ENCODE data around the gene PRPF4.

DNA sequence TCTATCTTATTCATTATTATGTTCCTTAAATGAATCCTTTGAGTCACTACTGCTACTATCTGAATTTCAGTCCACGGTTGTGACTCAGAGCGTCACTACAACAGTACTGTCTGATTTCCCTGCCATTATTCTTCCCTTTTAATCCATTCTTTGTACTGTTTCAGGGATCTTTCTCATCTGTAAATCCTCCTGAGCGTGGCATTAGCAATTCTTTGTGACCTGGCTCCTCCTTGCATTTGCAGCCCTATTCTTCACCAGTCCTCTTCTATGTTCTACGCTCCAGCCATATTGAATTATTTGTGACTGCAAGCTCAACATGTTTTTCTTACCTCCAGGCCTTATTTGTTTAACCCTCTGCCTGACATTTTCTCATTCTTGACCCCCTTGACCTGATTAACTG lies 5.9 kb downstream of the PRPF4 start:
- TF ChIP-seq POLR2A (IDR thresholded peaks at IDR 0.05; ENCODE audit: low read length) (no peak), ZC3H11A (IDR thresholded peaks at IDR 0.05) (no peak), RFX5 (IDR thresholded peaks at IDR 0.05) (no peak), EP300 (IDR thresholded peaks at IDR 0.05) (no peak), BHLHE40 (IDR thresholded peaks at IDR 0.05; ENCODE audit: low read depth, low read length) (no peak), NR3C1 (IDR thresholded peaks at IDR 0.05) (no peak), HOXA7 (CRISPR knock-in tag; IDR thresholded peaks at IDR 0.05) (no peak), RNF2 (IDR thresholded peaks at IDR 0.05; ENCODE audit: borderline replicate concordance, low read depth) (no peak)
- TF ChIP-seq, protein P1, sequence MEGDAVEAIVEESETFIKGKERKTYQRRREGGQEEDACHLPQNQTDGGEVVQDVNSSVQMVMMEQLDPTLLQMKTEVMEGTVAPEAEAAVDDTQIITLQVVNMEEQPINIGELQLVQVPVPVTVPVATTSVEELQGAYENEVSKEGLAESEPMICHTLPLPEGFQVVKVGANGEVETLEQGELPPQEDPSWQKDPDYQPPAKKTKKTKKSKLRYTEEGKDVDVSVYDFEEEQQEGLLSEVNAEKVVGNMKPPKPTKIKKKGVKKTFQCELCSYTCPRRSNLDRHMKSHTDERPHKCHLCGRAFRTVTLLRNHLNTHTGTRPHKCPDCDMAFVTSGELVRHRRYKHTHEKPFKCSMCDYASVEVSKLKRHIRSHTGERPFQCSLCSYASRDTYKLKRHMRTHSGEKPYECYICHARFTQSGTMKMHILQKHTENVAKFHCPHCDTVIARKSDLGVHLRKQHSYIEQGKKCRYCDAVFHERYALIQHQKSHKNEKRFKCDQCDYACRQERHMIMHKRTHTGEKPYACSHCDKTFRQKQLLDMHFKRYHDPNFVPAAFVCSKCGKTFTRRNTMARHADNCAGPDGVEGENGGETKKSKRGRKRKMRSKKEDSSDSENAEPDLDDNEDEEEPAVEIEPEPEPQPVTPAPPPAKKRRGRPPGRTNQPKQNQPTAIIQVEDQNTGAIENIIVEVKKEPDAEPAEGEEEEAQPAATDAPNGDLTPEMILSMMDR (IDR thresholded peaks at IDR 0.05): no peak
- TF ChIP-seq, protein P2, sequence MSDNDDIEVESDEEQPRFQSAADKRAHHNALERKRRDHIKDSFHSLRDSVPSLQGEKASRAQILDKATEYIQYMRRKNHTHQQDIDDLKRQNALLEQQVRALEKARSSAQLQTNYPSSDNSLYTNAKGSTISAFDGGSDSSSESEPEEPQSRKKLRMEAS (IDR thresholded peaks at IDR 0.05): no peak
- TF ChIP-seq, protein P3, sequence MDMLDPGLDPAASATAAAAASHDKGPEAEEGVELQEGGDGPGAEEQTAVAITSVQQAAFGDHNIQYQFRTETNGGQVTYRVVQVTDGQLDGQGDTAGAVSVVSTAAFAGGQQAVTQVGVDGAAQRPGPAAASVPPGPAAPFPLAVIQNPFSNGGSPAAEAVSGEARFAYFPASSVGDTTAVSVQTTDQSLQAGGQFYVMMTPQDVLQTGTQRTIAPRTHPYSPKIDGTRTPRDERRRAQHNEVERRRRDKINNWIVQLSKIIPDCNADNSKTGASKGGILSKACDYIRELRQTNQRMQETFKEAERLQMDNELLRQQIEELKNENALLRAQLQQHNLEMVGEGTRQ (IDR thresholded peaks at IDR 0.05): no peak
- TF ChIP-seq, protein P4, sequence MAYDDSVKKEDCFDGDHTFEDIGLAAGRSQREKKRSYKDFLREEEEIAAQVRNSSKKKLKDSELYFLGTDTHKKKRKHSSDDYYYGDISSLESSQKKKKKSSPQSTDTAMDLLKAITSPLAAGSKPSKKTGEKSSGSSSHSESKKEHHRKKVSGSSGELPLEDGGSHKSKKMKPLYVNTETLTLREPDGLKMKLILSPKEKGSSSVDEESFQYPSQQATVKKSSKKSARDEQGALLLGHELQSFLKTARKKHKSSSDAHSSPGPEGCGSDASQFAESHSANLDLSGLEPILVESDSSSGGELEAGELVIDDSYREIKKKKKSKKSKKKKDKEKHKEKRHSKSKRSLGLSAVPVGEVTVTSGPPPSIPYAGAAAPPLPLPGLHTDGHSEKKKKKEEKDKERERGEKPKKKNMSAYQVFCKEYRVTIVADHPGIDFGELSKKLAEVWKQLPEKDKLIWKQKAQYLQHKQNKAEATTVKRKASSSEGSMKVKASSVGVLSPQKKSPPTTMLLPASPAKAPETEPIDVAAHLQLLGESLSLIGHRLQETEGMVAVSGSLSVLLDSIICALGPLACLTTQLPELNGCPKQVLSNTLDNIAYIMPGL (CRISPR knock-in tag; IDR thresholded peaks at IDR 0.05; ENCODE audit: borderline replicate concordance): no peak
